Measurements from ENCODE around the gene TXNRD2.
"Not testable (repeated sequence)": the region's sequence is repeated elsewhere in the genome, so short reads cannot be mapped to it uniquely, and the experiment has no call there.

Gene TXNRD2

DNA sequence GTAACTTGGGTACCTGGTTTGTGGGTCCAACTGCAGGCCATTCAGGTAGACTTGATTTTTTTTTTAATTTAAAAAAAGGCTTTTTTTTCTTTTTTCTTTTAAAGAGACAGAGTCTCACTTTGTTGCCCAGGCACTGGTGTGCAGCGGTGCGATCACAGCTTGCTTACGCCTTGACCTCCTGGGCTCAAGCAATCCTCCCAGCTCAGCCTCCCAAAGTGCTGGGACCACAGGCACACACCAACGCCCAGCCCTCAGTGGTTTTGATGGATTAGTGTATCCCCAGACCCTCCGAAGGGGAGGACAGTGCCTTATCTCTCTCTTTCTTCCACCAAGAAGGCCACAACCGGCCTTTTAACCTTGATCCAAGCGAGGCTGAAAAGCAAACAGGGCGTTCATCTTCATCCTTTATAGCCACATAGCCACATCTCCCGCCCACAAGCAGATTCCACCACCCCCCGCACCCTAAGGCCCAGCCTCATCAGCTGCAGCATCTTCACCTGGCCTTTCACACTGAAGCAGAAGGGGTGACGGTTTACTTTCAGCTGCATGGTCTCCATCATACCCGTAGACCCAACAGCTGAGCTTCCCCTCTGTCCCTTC, 17.6 kb downstream of the TXNRD2 start:
- DNase-seq (ENCODE audit: low read depth in 2 of 2, low spot score in 1 of 2), result no peak

DNA sequence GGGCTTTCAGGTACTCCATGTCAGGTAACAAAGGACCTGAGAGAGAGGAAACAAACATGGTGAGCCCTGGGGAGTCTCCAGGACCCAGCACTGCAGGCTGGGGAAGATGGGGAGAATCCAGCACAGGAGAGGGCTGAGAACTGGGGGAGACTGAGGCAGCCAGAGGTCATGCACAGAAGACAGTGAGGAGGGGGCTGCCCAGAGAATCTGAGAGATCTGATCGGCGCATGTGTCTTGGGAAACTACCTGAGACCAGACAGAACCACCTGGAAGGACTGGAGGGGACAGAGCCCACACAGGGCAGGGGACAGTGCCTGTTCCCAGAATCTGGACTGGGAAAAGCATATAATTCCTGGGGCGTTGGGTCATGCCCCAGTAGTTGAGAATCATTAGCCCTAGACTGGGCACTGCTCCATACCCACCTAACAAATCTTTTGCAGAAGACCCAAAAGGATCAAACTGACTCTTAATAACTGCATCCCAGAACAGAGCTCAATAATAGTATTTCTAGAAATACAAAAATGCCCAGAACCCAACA, 20.0 kb downstream of the TXNRD2 start:
- DNase-seq (ENCODE audit: low read depth in 2 of 2, low spot score in 1 of 2), result no peak

DNA sequence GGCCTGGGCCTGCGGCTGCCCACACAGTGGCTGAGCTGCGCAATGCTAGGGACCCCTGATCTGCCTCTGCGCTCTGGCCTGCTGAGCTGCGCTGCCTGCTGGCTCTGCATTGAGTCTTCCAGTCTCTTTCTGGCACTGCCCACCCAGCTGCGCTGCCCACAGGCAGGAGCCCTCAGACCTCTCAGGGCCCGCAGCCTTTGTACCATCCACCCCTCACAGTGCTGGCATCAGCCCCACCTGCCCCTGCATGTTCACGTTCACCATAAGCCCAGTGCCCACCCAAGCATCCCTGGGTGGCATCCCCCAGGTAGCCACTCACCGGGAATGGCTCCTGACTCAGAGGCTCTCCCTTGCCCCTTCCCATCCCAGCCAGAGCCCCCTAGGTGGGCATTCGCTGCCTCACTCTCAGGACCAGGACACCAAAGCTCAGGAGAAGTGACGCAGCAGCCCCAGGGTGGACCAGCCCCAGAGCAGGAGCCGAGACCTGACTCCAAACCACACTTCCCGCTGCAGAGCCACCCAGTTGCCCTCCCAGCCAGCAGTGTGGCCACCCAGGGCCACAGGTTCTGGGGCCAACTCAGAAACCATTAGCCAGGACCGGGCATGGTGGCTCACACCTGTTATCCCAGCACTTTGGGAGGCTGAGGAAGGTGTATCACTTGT, 21.8 kb downstream of the TXNRD2 start:
- no peak for DNase-seq (ENCODE audit: low read depth in 2 of 2, low spot score in 1 of 2)

GRCh38 chr22:19918332-19919106, 23.1 kb downstream of the TXNRD2 start:
- no peak for DNase-seq (ENCODE audit: low read depth in 2 of 2, low spot score in 1 of 2)

- no peak for DNase-seq (ENCODE audit: low read depth in 2 of 2, low spot score in 1 of 2)
Observed at GRCh38 chr22:19917389-19918138, 24.1 kb downstream of the TXNRD2 start.

- no peak for DNase-seq (ENCODE audit: low read depth in 2 of 2, low spot score in 1 of 2)
Observed at GRCh38 chr22:19916941-19917340, 24.7 kb downstream of the TXNRD2 start.

GRCh38 chr22:19916006-19916405, 25.6 kb downstream of the TXNRD2 start:
- DNase-seq (ENCODE audit: low read depth in 2 of 2, low spot score in 1 of 2), result no peak

- DNase-seq (ENCODE audit: low read depth in 2 of 2, low spot score in 1 of 2), result no peak
Observed at GRCh38 chr22:19915287-19915954, 26.2 kb downstream of the TXNRD2 start.

DNA sequence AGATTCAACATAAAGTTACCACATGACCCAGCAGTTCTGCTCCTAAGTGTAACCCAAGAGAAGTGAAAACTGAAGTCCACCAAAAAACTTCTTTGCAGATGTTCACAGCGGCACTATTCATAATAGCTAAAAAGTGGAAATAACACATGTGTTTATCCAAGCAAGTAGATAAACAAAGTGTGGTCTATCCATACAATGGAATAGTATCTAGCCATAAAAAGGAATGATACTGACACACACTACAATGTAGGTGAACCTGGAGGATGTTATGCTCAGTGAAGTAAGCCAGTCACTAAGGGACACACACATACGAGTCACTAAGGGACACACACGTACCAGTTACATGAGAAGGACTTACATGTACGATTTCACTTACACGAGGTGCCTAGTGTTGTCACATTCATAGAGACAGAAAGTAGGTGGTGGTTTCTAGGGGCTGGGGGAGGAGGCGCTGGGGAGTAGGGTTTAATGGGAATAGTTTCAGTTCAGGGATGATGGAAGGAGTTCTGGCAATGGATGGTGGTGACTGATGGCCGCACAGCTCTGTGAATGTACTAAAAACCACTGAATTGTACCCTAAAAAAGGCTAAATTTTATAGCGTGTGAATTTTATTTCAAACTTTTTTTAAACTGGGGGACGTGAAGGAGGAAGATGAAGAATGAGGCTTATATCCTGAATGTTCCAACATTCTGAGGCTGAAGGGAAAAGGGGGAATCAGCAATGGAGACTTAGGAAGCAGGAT, 27.2 kb downstream of the TXNRD2 start:
- DNase-seq (ENCODE audit: low read depth in 2 of 2, low spot score in 1 of 2), result no peak

DNA sequence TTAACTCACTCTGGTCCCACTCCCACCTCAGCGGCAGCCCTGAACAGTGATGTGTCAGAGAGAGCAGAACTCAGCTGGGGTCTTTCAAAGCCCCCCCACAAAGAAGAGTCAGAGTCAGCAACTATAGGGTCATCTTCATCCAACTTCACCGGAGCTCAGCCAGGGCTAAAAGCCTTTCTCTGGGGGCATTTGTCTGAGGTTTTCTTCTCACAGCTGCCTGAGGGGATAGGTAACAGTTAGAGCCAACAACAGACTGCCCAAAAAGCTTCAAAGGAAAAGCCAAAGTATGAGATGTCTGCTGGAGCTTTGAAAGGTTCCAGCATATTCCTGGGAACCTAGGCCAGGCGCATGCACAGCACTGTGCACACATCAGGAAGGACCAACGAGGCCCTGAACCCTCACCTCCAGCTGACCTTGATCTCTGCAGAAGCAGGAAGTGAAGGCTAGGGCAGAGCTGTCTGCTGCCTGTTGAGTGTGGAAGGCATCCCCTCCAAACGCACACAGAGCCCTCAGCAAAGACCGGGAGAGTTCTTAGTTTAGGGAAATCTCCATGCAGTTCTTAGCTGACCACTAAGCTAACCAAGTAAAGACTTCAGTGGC, 28.2 kb downstream of the TXNRD2 start:
- no peak for DNase-seq (ENCODE audit: low read depth in 2 of 2, low spot score in 1 of 2)

DNA sequence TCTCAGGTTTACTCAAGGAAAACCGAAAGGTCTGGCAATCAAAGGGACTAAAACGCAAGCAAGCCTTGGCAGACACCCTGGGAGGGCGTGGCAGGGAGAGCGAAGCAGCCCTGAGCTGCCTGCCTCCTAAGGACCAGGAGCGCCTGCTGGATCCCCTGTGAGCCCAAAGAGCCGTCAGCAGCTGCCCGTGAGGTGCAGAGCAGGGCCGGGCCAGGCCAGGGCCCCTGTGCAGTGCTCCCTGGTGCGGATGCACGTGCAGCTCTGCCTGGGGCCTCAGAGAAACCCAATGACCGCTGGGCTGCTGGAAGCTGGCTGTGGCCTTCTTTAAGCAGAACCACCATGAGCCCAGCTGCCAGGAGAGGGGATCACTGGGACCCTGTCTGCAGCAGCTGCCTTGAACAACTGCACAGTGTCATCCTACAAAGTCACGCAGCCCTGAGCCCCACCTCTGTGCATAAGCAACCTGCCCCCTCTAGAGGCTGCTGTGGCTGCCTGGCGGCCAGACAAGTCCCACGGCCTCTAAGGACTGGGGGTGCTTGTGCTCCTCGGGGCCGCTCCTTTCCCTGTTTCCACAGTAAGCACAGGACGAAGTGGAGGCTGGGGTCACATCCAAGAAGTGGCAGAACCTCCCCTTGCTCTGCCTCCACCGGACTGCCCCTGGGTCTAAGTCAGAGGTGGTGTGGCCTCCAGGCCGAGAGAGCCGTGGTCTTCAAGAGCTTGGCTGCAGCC, 29.2 kb downstream of the TXNRD2 start:
- DNase-seq (ENCODE audit: low read depth in 2 of 2, low spot score in 1 of 2), result no peak

- DNase-seq (ENCODE audit: low read depth in 2 of 2, low spot score in 1 of 2), result no peak
Observed at GRCh38 chr22:19911540-19912270, 29.9 kb downstream of the TXNRD2 start.

DNA sequence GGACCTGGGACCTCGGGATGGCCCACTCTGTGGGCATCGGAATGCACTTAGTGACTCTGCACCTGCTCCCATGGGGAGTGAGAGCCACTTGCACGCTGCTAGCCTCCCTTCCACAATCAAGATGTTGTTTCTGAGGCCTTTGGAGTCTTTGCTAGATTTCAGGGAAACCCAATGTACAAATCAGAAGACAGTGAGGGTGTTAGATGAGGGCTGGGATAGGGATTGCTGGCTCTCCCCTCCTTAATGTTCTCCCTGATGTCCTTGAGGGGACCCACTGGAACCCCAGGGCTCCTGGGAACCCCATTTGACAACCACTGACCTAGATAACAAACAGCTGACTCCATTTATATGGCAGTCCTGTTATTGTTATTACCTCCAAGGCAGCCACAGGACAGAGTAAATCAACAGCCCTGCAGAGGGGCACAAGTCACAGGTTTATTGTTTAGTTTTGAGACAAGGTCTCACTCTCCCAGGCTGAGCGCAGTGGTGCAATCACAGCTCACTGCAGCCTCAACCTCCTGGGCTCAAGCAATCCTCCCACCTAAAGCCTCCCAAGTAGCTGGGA, 31.4 kb downstream of the TXNRD2 start:
- DNase-seq (ENCODE audit: low read depth in 2 of 2, low spot score in 1 of 2), result no peak

DNA sequence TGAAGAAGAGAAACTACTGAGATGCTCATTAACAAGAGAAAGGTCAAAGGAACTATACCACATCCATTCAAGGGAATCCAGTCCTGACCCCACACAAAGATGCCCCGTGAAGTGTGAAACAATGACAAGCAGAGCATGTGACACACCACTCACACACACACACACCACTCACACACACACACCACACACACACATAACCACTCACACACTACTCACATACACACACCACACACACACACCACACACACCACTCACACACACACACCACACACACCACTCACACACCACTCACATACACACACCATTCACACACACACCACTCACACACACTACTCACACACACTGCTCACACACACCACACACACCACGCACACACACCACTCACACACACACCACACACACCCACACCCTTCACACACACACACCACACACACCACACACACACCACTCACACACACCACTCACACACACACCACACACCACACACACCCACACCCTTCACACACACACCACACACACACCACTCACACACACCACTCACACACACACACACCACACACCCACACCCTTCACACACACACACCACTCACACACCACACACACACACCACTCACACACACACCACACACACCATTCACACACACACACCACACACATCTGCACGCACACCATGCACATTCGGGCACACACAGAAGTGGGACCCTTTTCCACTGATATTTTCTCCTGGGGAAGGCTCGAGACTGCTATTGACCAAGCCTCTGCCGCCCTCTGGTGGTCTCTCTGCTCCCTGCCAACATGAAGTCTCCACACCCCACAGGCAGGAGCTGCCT, 32.1 kb downstream of the TXNRD2 start:
- DNase-seq (ENCODE audit: low read depth in 2 of 2, low spot score in 1 of 2), result peak; percentile 66 to 74

DNA sequence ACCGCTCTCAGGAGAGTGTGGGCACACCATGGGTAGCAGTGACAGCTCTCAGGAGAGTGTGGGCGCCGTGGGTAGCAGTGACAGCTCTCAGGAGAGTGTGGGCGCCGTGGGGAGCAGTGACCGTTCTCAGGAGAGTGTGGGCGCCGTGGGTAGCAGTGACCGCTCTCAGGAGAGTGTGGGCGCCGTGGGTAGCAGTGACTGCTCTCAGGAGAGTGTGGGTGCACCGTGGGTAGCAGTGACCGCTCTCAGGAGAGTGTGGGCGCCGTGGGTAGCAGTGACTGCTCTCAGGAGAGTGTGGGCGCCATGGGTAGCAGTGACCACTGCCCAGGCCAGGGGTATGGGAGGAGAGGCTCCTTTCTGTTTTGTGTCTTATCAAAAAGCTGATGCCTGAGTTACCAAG, 33.7 kb downstream of the TXNRD2 start:
- not testable (repeated sequence) for DNase-seq (ENCODE audit: low read depth in 2 of 2, low spot score in 1 of 2)

DNA sequence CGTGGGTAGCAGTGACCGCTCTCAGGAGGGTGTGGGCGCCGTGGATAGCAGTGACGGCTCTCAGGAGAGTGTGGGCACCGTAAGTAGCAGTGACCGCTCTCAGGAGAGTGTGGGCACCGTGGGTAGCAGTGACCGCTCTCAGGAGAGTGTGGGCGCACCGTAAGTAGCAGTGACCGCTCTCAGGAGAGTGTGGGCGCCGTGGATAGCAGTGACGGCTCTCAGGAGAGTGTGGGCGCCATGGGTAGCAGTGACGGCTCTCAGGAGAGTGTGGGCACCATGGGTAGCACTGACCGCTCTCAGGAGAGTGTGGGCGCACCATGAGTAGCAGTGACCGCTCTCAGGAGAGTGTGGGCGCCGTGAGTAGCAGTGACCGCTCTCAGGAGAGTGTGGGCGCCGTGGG, 34.8 kb downstream of the TXNRD2 start:
- not testable (repeated sequence) for DNase-seq (ENCODE audit: low read depth in 2 of 2, low spot score in 1 of 2)

Data from stimulated activated CD8-positive, alpha-beta memory T cell treated with anti-CD3 and anti-CD28 coated beads, Interleukin-4, amount 100 ng/mL, for 1 hour (primary cell).